ENCODE results near the gene ENOPH1.
"Not testable (repeated sequence)": the region's sequence is repeated elsewhere in the genome, so short reads cannot be mapped to it uniquely, and the experiment has no call there.

Gene ENOPH1

GRCh38 chr4:82430193-82430963 is at the start of gene ENOPH1, which contains the start of gene HNRNPDL:
ENOPH1 (plus strand) TSS chr4:82430590; CDS start chr4:82430830, 240 bp downstream.
HNRNPDL (minus strand) TSS chr4:82430462; CDS start chr4:82429690, 772 bp downstream.
- no peak for TF ChIP-seq CTCF (IDR thresholded peaks at IDR 0.05; ENCODE audit: low read depth, low read length, missing control alignments)
- peak within 1 kb of the TSS; percentile 99 for H3K4me3 ChIP-seq (ENCODE audit: low read depth, low read length)
- peak; percentile 90 for DNase-seq (ENCODE audit: low read depth)

GRCh38 chr4:82380831-82381230 is 49.6 kb upstream of the ENOPH1 start:
- DNase-seq (ENCODE audit: low read depth) = no peak
- H3K4me3 ChIP-seq (ENCODE audit: low read depth, low read length) = no peak overlapping the region
- TF ChIP-seq CTCF (IDR thresholded peaks at IDR 0.05; ENCODE audit: low read depth, low read length, missing control alignments) = no peak

- DNase-seq (ENCODE audit: low read depth) = no peak
- TF ChIP-seq CTCF (IDR thresholded peaks at IDR 0.05; ENCODE audit: low read depth, low read length, missing control alignments) = no peak
- no peak overlapping the region for H3K4me3 ChIP-seq (ENCODE audit: low read depth, low read length)
Measured at GRCh38 chr4:82381235-82381634, 49.2 kb upstream of the ENOPH1 start.

GRCh38 chr4:82381661-82382296 is 48.6 kb upstream of the ENOPH1 start:
- DNase-seq (ENCODE audit: low read depth) = no peak
- TF ChIP-seq CTCF (IDR thresholded peaks at IDR 0.05; ENCODE audit: low read depth, low read length, missing control alignments) = no peak
- no peak overlapping the region for H3K4me3 ChIP-seq (ENCODE audit: low read depth, low read length)

GRCh38 chr4:82382751-82383150 is 47.6 kb upstream of the ENOPH1 start:
- no peak overlapping the region for H3K4me3 ChIP-seq (ENCODE audit: low read depth, low read length)
- TF ChIP-seq CTCF (IDR thresholded peaks at IDR 0.05; ENCODE audit: low read depth, low read length, missing control alignments) = no peak
- no peak for DNase-seq (ENCODE audit: low read depth)

GRCh38 chr4:82386312-82386711 is 44.1 kb upstream of the ENOPH1 start:
- DNase-seq (ENCODE audit: low read depth); H3K4me3 ChIP-seq (ENCODE audit: low read depth, low read length): not testable (repeated sequence)

- TF ChIP-seq CTCF (IDR thresholded peaks at IDR 0.05; ENCODE audit: low read depth, low read length, missing control alignments) = no peak
- no peak for DNase-seq (ENCODE audit: low read depth)
- no peak overlapping the region for H3K4me3 ChIP-seq (ENCODE audit: low read depth, low read length)
Measured at GRCh38 chr4:82388405-82388804, 42.0 kb upstream of the ENOPH1 start.

- H3K4me3 ChIP-seq (ENCODE audit: low read depth, low read length); DNase-seq (ENCODE audit: low read depth): not testable (repeated sequence)
Measured at GRCh38 chr4:82390061-82390460, 40.3 kb upstream of the ENOPH1 start.
